Esophagus muscularis mucosa (tissue), 4 donors: ENCODE data around the gene TELO2.

ENCODE experiments used
- EP300 ChIP-seq: sonication (generic); formaldehyde crosslinking; IDR thresholded peaks from one replicate; pipeline ENCODE4 v1.6.1; 2017; ENCODE audit warnings: antibody characterized with exemption
- POLR2A ChIP-seq: fragments of 450-650 bp; IDR thresholded peaks from one replicate; pipeline ENCODE4 v1.6.1; 2017; ENCODE audit warnings: antibody characterized with exemption, moderate library complexity, mild to moderate bottlenecking, low read depth
- POLR2AphosphoS5 ChIP-seq, 2 donors: sonication (generic); formaldehyde crosslinking; IDR thresholded peaks; one replicate each; pipeline ENCODE4 v1.6.1; 2017; ENCODE audit warnings: antibody characterized with exemption in 2 of 2
- TF ChIP-seq, protein P1 (sequence below), 3 experiments: fragments of 200-600 bp in 2 of 3; fragments of 450-650 bp in 1 of 3; sonication (generic) in 2 of 3; IDR thresholded peaks; one replicate each; pipeline ENCODE4 v1.5.1; 2017 to 2019; ENCODE audit warnings: antibody characterized with exemption in 3 of 3, mild to moderate bottlenecking in 2 of 3, moderate library complexity in 1 of 3

DNA sequence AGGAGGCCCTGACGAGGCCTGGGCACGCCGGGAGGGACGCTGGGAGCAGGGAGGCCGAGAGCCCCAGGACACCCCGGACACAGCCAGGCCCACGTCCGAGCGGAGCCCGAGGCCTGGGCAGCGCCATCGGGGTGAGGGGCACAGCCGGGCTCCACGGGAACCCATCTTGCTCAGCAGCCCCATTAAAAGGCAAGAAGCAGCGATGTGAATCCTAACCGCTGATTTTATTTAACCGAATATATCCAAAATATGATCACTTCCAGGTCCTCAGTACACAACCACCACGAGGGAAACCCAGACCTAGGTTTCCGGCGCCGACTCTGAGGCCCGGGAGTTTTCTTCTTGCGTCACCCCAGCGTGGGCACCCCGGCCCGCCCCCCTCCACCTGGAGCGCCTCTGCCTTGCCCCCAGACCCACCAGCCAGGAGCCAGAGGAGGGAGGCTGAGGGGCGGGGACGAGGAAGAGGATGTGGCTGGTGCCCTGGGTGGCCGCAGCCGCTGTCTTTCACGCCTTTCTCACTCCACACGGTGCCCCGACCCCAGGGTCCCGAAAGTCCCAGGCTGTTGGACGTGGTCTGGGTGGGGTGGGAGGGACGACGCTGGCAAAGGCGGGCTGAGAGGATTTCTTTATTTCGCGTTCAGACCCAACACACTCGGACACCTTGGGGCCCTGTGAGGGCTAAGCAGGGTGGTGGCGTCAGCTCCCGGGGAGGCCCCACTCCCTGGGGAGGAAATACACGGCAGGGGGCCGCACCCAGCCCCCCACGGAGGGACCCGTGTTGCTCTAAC, 48.2 kb upstream of the TELO2 start:
- TF ChIP-seq, protein P1, sequence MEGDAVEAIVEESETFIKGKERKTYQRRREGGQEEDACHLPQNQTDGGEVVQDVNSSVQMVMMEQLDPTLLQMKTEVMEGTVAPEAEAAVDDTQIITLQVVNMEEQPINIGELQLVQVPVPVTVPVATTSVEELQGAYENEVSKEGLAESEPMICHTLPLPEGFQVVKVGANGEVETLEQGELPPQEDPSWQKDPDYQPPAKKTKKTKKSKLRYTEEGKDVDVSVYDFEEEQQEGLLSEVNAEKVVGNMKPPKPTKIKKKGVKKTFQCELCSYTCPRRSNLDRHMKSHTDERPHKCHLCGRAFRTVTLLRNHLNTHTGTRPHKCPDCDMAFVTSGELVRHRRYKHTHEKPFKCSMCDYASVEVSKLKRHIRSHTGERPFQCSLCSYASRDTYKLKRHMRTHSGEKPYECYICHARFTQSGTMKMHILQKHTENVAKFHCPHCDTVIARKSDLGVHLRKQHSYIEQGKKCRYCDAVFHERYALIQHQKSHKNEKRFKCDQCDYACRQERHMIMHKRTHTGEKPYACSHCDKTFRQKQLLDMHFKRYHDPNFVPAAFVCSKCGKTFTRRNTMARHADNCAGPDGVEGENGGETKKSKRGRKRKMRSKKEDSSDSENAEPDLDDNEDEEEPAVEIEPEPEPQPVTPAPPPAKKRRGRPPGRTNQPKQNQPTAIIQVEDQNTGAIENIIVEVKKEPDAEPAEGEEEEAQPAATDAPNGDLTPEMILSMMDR (IDR thresholded peaks at IDR 0.05), result no peak
- TF ChIP-seq POLR2AphosphoS5 (IDR thresholded peaks at IDR 0.05), result no peak
- no peak for TF ChIP-seq POLR2A
- no peak for TF ChIP-seq EP300
